HG03565 (cell line): ENCODE data around the gene MAPK8IP3.

ENCODE experiments used
- ATAC-seq: cut with Tn5 transposase; IDR thresholded peaks from one replicate; pipeline ENCODE4 v1.9.1; 2021; ENCODE audit warnings: mild to moderate bottlenecking, moderate library complexity; ENCODE audit not compliant: unreplicated experiment

The MAPK8IP3 gene

GRCh38 chr16:1758923-1759322, 52.9 kb downstream of the MAPK8IP3 start:
- ATAC-seq: no peak

- no peak for ATAC-seq
Observed at GRCh38 chr16:1759511-1759910, 53.5 kb downstream of the MAPK8IP3 start.

- ATAC-seq: no peak
Observed at GRCh38 chr16:1760911-1761310, 54.9 kb downstream of the MAPK8IP3 start.

GRCh38 chr16:1761751-1762150, 55.8 kb downstream of the MAPK8IP3 start:
- ATAC-seq: no peak

- no peak for ATAC-seq
Observed at GRCh38 chr16:1762196-1762878, 56.3 kb downstream of the MAPK8IP3 start.

- ATAC-seq: no peak
Observed at GRCh38 chr16:1762879-1763520, 57.0 kb downstream of the MAPK8IP3 start.

GRCh38 chr16:1763521-1764511, 57.8 kb downstream of the MAPK8IP3 start:
- no peak for ATAC-seq

- no peak for ATAC-seq
Observed at GRCh38 chr16:1764971-1765370, 59.0 kb downstream of the MAPK8IP3 start.

GRCh38 chr16:1765826-1766225, 59.8 kb downstream of the MAPK8IP3 start:
- no peak for ATAC-seq

GRCh38 chr16:1766231-1766630, 60.2 kb downstream of the MAPK8IP3 start:
- ATAC-seq: no peak

- ATAC-seq: no peak
Observed at GRCh38 chr16:1766701-1767100, 60.7 kb downstream of the MAPK8IP3 start.

- no peak for ATAC-seq
Observed at GRCh38 chr16:1767116-1767994, 61.4 kb downstream of the MAPK8IP3 start.

- ATAC-seq: no peak
Observed at GRCh38 chr16:1768061-1768766, 62.2 kb downstream of the MAPK8IP3 start.

- no peak for ATAC-seq
Observed at GRCh38 chr16:1768767-1769401, 62.9 kb downstream of the MAPK8IP3 start.

GRCh38 chr16:1769402-1770300, 63.7 kb downstream of the MAPK8IP3 start:
- no peak for ATAC-seq

GRCh38 chr16:1770328-1771187, 64.6 kb downstream of the MAPK8IP3 start:
- ATAC-seq: no peak

- no peak for ATAC-seq
Observed at GRCh38 chr16:1771188-1771863, 65.3 kb downstream of the MAPK8IP3 start, which contains the start of gene NME3. Gene NME3, minus strand, starts transcription at chr16:1771543. Its CDS starts 9 bp downstream, at chr16:1771534.
